ENCODE results near the gene DACH1.

Gene DACH1

DNA sequence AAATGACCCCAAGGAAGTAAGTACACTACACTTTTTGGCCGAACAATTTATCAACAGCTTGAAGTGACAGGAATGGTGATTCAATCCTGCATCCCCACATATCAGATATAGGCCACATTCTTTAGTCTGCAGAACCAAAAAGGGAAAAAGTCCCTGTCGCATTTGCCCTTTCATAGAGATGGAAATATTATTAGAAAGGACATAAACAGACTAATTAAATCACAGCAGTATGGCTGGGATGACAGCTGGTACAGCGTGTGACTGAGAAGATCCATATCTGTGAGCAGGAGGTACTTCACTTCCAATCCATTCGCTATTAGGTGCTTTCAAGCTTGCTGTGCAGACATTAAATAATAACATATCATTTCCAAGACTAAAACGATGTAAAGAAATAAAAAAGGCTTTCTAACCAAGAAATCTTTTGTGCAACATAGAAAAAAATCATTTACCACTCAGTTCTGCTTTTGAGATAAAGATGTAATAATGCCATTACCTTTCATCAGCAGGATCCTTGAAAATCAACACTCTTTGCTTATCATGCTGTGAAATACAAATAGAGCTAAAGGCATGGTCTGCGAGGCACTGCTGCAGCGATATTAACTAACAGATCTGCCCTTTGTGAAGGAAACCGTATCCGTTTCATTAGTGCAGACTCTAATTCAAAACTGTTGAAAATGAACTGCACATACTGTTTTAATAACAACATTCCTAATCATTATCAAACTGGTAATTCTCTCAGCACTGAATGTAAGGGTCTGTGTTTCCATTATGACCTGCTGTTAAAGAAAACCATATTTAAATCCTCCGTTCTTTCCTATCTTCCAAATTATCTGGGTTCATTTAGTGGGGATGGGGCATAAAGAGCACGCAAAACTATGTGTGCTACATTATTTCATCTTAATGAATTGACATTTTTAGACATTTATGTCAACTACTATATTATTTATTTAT lies 245.6 kb downstream of the DACH1 start:
- no peak for DNase-seq (ENCODE audit: low read depth in 2 of 2)
- no peak for TF ChIP-seq CTCF (IDR thresholded peaks at IDR 0.05; ENCODE audit: low read depth, low read length)
- H3K4me3 ChIP-seq (replicated peaks in 1 of 2; ENCODE audit: low read depth in 2 of 2, low read length in 2 of 2), result no peak overlapping the region

DNA sequence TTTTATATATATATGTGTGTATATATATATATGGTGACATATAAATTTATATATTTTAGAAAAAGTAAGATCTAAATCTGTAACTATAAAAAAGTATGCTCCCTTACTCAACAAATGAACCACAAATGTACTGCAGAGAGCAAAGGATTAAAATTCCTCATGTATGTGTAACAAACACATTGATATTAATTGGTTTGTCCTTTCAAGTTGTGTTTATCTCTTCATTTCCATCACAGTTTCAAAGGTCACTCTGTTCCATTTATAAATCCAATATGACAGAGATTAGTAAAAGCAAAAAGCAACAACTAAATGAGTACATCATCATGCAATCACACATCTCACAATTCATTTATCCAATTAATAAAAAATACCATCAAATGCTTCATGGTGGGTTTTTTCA lies 247.9 kb downstream of the DACH1 start:
- no peak overlapping the region for H3K4me3 ChIP-seq (replicated peaks in 1 of 2; ENCODE audit: low read depth in 2 of 2, low read length in 2 of 2)
- TF ChIP-seq CTCF (IDR thresholded peaks at IDR 0.05; ENCODE audit: low read depth, low read length), result no peak
- DNase-seq (ENCODE audit: low read depth in 2 of 2), result no peak

- no peak overlapping the region for H3K4me3 ChIP-seq (replicated peaks in 1 of 2; ENCODE audit: low read depth in 2 of 2, low read length in 2 of 2)
- no peak for TF ChIP-seq CTCF (IDR thresholded peaks at IDR 0.05; ENCODE audit: low read depth, low read length)
Observed at GRCh38 chr13:71618159-71618558, 248.8 kb downstream of the DACH1 start.

GRCh38 chr13:71617265-71617664 lies 249.7 kb downstream of the DACH1 start:
- TF ChIP-seq CTCF (IDR thresholded peaks at IDR 0.05; ENCODE audit: low read depth, low read length), result no peak
- no peak for DNase-seq (ENCODE audit: low read depth in 2 of 2)
- H3K4me3 ChIP-seq (replicated peaks in 1 of 2; ENCODE audit: low read depth in 2 of 2, low read length in 2 of 2), result no peak overlapping the region

More at GRCh38 chr13:71618159-71618558, 248.8 kb downstream of the DACH1 start:
- DNase-seq (ENCODE audit: low read depth in 2 of 2), result peak in 1 of 2 donors; percentile 22

DNA sequence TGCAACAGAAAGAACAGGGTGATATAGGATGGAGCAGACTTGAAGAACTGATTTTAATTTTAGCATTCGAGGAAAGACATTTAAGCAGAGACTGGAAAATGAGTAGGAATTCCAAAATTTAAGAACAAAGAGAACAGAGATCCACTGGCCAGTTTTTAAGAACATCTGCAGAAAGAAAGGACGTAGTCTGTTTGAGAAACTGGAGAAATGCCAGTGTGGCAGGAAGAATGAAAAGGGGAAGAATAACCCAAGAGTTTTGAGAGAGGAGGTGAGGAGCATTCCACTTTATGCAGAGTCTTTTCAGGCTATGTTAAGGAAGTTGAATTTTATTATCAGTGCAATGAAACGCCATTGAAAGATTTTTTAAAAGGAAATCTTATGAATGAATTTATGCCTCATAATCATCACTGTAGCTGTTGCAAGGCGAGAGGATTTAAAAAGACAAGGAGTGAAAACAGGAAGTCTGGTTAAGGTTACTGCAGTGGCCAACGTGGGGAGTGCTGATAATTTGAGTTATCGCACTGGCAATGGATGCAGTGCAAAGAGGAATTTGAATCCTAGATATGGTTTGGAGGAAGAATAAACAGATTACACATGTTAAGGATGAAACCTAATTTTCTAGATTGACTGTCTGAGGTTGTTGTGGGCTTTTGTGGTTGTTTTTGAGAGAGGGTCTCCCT lies 253.8 kb downstream of the DACH1 start:
- peak in 1 of 2 donors; percentile 20 for DNase-seq (ENCODE audit: low read depth in 2 of 2)
- H3K4me3 ChIP-seq (replicated peaks in 1 of 2; ENCODE audit: low read depth in 2 of 2, low read length in 2 of 2), result no peak overlapping the region
- TF ChIP-seq CTCF (IDR thresholded peaks at IDR 0.05; ENCODE audit: low read depth, low read length), result no peak

- DNase-seq (ENCODE audit: low read depth in 2 of 2), result no peak
- no peak for TF ChIP-seq CTCF (IDR thresholded peaks at IDR 0.05; ENCODE audit: low read depth, low read length)
- H3K4me3 ChIP-seq (replicated peaks in 1 of 2; ENCODE audit: low read depth in 2 of 2, low read length in 2 of 2), result no peak overlapping the region
Observed at GRCh38 chr13:71611292-71611691, 255.7 kb downstream of the DACH1 start.
